DOHH2 (cell line): Measurements from ENCODE around the gene PPFIBP2.

ENCODE experiments used
- H3F3A ChIP-seq: fragments of 200-600 bp; sonication (generic), shearing (Covaris generic); 2 replicates; pipeline ENCODE4 v1.6.0; 2016; ENCODE audit warnings: antibody characterized with exemption, mild to moderate bottlenecking; ENCODE audit not compliant: control insufficient read depth, insufficient read depth
- H3K27ac ChIP-seq: fragments of 200-600 bp; sonication (generic); 2 replicates; pipeline ENCODE4 v1.5.1; 2014; ENCODE audit warnings: low read depth, mild to moderate bottlenecking, low read length, moderate library complexity
- H3K27me3 ChIP-seq: fragments of 200-600 bp; sonication (generic); 2 replicates; pipeline ENCODE4 v1.6.1; 2014; ENCODE audit warnings: mild to moderate bottlenecking, low read length, mixed read lengths; ENCODE audit not compliant: control insufficient read depth
- H3K36me3 ChIP-seq: fragments of 200-600 bp; sonication (generic); 2 replicates; pipeline ENCODE4 v1.6.1; 2014; ENCODE audit warnings: mild to moderate bottlenecking, low read length, moderate library complexity, mixed read lengths; ENCODE audit not compliant: control insufficient read depth
- H3K4me1 ChIP-seq: fragments of 200-600 bp; sonication (generic); 2 replicates; pipeline ENCODE4 v1.6.1; 2014; ENCODE audit warnings: mild to moderate bottlenecking, low read length, mixed read lengths; ENCODE audit not compliant: control insufficient read depth
- H3K4me2 ChIP-seq: fragments of 200-600 bp; sonication (generic); 2 replicates; pipeline ENCODE4 v1.6.0; 2014; ENCODE audit warnings: mild to moderate bottlenecking, low read length, moderate library complexity
- H3K4me3 ChIP-seq: fragments of 200-600 bp; sonication (generic); 2 replicates; pipeline ENCODE4 v1.5.1; 2014; ENCODE audit warnings: mild to moderate bottlenecking, low read length, mixed read lengths
- H3K79me2 ChIP-seq: fragments of 200-600 bp; sonication (generic); 2 replicates; pipeline ENCODE4 v1.6.1; 2014; ENCODE audit warnings: mild to moderate bottlenecking, low read length, mixed read lengths; ENCODE audit not compliant: control insufficient read depth
- H3K9me2 ChIP-seq: fragments of 200-600 bp; sonication (generic); replicated peaks from 2 replicates; pipeline ENCODE4 v1.6.1; 2014; ENCODE audit warnings: mild to moderate bottlenecking, low read length, mixed read lengths; ENCODE audit not compliant: control insufficient read depth
- H3K9me3 ChIP-seq: fragments of 200-600 bp; sonication (generic); 2 replicates; pipeline ENCODE4 v1.6.1; 2014; ENCODE audit warnings: antibody characterized with exemption, low read length, mixed read lengths; ENCODE audit not compliant: control insufficient read depth, insufficient read depth
- H4K20me1 ChIP-seq: fragments of 200-600 bp; sonication (generic); 2 replicates; pipeline ENCODE4 v1.6.0; 2014; ENCODE audit warnings: low read depth, mild to moderate bottlenecking, antibody characterized with exemption, low read length, moderate library complexity; ENCODE audit not compliant: control insufficient read depth, insufficient read depth
- CTCF ChIP-seq: fragments of 200-600 bp; sonication (generic); IDR thresholded peaks from one replicate; pipeline ENCODE4 v1.5.1; 2014; ENCODE audit warnings: antibody characterized with exemption, mild to moderate bottlenecking, low read depth, low read length; ENCODE audit not compliant: poor library complexity, severe bottlenecking
- EZH2phosphoT487 ChIP-seq: fragments of 200-600 bp; sonication (generic); IDR thresholded peaks from 2 replicates; pipeline ENCODE4 v1.6.1; 2017; ENCODE audit warnings: borderline replicate concordance, mild to moderate bottlenecking, antibody characterized with exemption, low read length, moderate library complexity, mixed read lengths

The PPFIBP2 gene

GRCh38 chr11:7523416-7524210 is 9.8 kb downstream of the PPFIBP2 start:
- H3K4me2 ChIP-seq: no peak overlapping the region
- no peak overlapping the region for H3K27ac ChIP-seq
- peaks cover 4% of the 10 kb centered on the region for H3K36me3 ChIP-seq
- H3K4me3 ChIP-seq: no peak overlapping the region
- no peaks in the 10 kb centered on the region for H3K9me3 ChIP-seq
- H4K20me1 ChIP-seq: peaks cover 4% of the 10 kb centered on the region
- H3K9me2 ChIP-seq: no peaks in the 10 kb centered on the region
- H3K27me3 ChIP-seq: no peaks in the 10 kb centered on the region
- peaks cover 15% of the 10 kb centered on the region for H3F3A ChIP-seq
- TF ChIP-seq CTCF (no peak), EZH2phosphoT487 (no peak)
- H3K4me1 ChIP-seq: peaks cover 71% of the 10 kb centered on the region
- peaks cover 63% of the 10 kb centered on the region for H3K79me2 ChIP-seq

- peaks cover 53% of the 10 kb centered on the region for H3K79me2 ChIP-seq
- no peak overlapping the region for H3K4me2 ChIP-seq
- peaks cover 4% of the 10 kb centered on the region for H4K20me1 ChIP-seq
- no peak overlapping the region for H3K27ac ChIP-seq
- H3K4me3 ChIP-seq: no peak overlapping the region
- H3K9me2 ChIP-seq: no peaks in the 10 kb centered on the region
- H3K9me3 ChIP-seq: no peaks in the 10 kb centered on the region
- peaks cover 4% of the 10 kb centered on the region for H3K36me3 ChIP-seq
- H3K4me1 ChIP-seq: peaks cover 63% of the 10 kb centered on the region
- H3F3A ChIP-seq: peaks cover 15% of the 10 kb centered on the region
- no peaks in the 10 kb centered on the region for H3K27me3 ChIP-seq
- TF ChIP-seq CTCF (no peak), EZH2phosphoT487 (no peak)
Observed at GRCh38 chr11:7524462-7525235, 10.8 kb downstream of the PPFIBP2 start.

- TF ChIP-seq CTCF: no peak
- no peak for TF ChIP-seq EZH2phosphoT487
Observed at GRCh38 chr11:7525424-7525823, 11.6 kb downstream of the PPFIBP2 start.

More at GRCh38 chr11:7525424-7525823, 11.6 kb downstream of the PPFIBP2 start:
- Histone ChIP-seq H3K27ac (no peak overlapping the region), H3F3A (peaks cover 13% of the 10 kb centered on the region), H3K27me3 (no peaks in the 10 kb centered on the region), H3K36me3 (peaks cover 3% of the 10 kb centered on the region), H4K20me1 (peaks cover 4% of the 10 kb centered on the region), H3K4me1 (peaks cover 55% of the 10 kb centered on the region), H3K4me2 (no peak overlapping the region), H3K9me2 (no peaks in the 10 kb centered on the region), H3K4me3 (no peak overlapping the region), H3K79me2 (peaks cover 47% of the 10 kb centered on the region), H3K9me3 (no peaks in the 10 kb centered on the region)
